HG03196 (cell line): Measurements from ENCODE around the gene HRCT1.

Source experiments
- ATAC-seq: cut with Tn5 transposase; IDR thresholded peaks from one replicate; pipeline ENCODE4 v1.9.1; 2021; ENCODE audit not compliant: unreplicated experiment

Gene HRCT1

DNA sequence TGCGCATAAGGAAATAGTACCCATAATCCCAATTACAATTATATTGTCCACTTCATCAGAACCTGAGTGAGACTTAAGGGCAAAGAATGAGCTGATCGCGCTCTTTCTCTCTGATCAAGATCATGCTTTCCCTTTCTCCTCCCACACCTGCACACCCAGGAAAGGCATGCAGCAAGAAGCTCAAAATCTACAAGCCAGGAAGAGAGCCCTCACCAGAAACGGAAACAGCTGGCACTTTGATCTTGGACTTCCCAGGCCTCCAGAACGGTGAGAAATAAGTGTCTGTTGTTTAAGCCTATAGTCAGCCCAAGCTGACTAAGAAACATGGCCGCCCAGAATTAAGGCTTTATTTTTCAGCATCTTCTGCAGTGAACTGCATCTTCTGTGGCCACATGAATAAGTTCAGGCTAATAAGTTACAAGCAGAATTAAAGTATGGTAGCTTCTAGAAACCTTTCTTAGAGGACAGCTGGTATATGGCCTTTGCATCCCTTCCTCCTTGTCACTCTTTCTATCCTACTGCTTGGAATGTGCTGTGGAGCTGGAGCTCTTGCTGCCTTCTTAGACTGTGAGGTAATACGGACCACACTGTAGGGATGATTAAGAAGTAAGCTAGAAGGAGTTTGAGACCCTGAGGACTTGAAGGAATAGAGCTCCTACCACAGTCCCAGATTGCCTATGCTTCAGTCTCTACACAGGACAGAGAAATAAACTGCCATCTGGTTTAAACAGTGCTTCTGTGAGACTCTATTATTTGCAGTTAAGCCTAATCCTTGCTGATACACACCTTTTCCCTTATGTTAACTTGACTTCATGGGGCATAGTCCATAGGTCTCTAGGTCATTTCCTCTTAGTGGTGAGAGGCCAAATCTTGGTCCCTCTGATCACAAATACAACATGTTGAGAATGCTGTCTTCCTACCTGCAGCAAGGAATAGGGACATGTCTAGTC, 34.7 kb downstream of the HRCT1 start:
- ATAC-seq, result no peak

DNA sequence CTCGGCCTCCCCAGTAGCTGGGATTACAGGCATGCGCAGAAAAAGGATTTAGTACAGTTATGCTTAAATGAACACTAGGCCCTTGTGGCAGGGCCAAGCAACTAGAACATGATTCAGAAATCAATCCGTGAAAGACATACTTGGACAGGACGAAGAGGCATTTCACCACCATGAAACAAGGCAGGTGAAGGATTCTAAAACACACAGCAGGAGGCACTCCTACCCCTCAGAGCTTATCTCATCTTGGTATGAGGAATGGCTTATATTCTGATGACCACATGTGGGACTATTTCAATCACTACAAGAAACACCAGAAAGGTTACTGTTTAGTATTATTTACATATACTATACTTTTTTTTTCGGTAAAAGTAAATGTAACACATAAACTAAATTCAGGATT, 36.3 kb downstream of the HRCT1 start:
- ATAC-seq, result no peak

GRCh38 chr9:35944173-35944572, 38.2 kb downstream of the HRCT1 start:
- ATAC-seq, result no peak

DNA sequence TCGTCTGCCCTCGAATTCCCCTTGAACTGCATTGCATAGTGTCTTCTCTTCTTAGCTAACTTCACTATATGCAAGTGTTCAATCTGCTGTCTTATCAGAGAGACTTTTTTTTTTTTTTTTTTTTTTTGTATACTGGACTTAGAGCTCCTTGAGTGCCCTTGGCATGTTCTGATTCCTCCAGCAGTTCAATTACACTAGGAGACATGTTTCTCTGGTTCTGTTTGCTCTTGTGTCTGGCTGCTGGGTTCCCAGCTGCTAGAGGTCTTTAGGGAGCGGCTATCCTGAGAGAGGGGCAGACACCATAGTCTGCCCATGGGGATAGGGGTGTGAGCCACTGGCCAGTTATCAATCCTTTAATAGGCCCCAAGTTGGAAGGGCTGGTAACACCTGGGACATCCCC, 38.8 kb downstream of the HRCT1 start:
- ATAC-seq, result no peak

GRCh38 chr9:35945341-35946018, 39.5 kb downstream of the HRCT1 start:
- no peak for ATAC-seq

DNA sequence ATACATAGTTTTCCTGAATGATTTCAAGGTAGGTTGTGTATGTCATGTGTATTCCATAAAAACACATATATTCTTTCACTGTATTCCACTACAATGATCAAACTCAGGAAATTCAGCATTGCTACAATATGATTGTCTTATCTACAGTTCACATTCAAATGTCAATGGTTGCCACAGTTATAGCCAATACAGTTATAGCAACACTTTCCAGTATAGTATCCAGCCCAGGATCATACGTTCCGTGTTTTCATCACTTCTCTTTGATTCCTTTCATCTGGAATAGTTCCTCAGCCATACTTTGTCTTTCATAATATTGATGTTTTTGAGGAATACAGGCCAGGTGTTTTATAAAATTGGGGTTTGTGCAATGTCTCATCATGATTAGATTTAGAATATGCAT, 42.4 kb downstream of the HRCT1 start:
- no peak for ATAC-seq

GRCh38 chr9:35948901-35949318, 42.9 kb downstream of the HRCT1 start:
- ATAC-seq, result no peak

DNA sequence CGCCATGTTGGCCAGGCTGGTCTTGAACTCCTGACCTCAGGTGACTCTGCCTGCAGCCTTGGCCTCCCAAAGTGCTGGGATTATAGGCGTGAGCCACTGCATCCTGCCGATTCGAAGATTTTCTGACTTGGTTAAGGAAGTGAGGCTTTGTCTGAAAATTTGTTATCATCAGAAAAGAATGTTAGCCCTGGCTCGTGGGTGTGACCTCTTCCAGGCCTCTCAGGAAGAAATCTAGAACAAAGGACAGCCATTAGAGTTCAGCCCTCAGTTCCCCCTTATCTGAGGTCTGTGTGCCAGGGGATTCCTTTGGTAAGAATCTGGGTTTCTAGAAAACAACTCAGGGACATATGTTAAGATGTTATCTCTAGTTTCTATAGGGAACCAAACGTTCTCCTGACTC, 45.7 kb downstream of the HRCT1 start:
- ATAC-seq, result no peak

- ATAC-seq, result no peak
These were observed 46.7 kb downstream of the HRCT1 start for GRCh38 chr9:35952526-35953191.

- ATAC-seq, result no peak
These were observed 49.0 kb downstream of the HRCT1 start for GRCh38 chr9:35954942-35955546.

- ATAC-seq, result no peak
These were observed 50.6 kb downstream of the HRCT1 start for GRCh38 chr9:35956651-35957050.
